8988T (cell line): ENCODE measurements around the gene CHRM3.

Source experiments
- DNase-seq: peaks from one replicate; pipeline ENCODE4 v3.0.0; 2011

Gene CHRM3

DNA sequence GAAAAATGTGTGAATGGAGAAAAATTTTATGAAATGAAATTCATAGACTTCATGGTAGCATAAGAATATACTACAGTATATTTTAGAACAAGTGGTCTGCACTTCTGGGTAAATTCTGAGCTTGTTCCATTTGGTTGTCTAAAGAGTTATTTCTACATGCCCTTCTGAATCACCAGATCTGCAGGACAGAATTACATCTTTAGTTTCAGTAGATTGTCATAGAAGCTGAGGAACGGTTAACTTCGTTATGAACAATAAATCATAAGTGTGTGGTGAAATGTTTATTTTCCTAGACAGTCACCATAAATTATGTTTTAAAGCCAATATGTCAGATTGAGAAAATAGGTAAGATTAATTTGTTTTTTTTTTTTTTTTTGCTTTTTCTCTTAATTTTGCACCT is 30.9 kb downstream of the CHRM3 start:
- DNase-seq = no peak

GRCh38 chr1:239417986-239418640 is 31.7 kb downstream of the CHRM3 start:
- DNase-seq = no peak

DNA sequence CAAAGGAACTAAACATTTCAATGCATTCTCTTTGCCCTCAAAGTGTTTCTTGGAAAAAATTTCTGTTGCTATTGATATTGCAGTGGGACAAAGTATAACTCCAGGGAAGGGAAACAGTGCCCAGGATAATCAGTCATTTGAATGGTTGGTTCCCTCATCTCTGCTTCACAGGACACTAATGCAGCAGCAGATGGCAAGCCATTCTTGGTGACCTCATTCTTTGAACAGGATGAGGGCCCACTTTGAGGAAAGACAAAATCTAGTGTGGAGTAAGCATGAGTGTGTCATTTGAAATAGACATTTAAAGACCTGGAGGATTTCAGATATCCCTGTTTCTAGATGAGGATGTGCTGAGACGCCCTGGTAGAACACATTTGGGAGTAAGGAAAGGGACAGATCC is 32.3 kb downstream of the CHRM3 start:
- no peak for DNase-seq

- DNase-seq = no peak
These were observed 35.4 kb downstream of the CHRM3 start for GRCh38 chr1:239421811-239422210.

DNA sequence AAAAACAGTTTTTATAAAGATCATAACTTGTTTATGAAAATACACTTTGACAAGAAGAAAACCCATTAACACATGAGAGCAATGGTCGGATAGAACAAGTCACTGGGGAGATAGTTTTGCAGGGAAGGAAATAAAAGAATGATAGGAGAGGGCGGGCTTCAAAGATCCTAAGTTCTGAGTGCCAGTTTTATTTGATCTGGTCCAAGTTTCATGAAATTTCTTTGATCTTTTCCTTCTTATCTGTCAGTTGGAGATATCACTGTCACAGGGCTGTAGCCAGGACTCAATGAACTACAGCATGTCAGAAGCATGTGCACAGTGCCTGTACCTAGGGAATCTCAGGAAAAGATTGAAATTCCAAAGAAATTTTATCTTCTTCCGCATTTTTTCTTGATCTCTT is 36.5 kb downstream of the CHRM3 start:
- DNase-seq = no peak

GRCh38 chr1:239426821-239427475 is 40.6 kb downstream of the CHRM3 start:
- no peak for DNase-seq

DNA sequence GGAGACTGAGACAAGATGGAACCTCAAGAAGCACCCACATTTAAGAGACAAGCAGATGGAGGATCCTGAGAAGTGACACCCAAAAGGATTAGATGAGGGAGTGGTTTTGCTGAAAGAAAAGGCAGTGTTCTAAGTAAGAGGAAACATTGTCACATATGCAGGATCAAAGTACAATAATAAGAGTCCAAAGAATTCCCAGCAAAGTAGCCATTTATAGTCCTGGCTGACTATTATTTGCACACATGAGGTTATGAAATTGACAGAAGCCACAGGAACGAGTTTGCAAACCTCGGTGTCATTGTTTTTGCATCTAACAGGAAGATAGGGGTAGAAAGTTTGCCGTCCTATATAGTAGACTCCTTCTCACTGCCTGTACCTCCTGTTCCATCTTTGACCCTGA is 41.3 kb downstream of the CHRM3 start:
- no peak for DNase-seq

GRCh38 chr1:239428120-239428710 is 41.8 kb downstream of the CHRM3 start:
- DNase-seq = no peak

GRCh38 chr1:239429163-239429562 is 42.8 kb downstream of the CHRM3 start:
- DNase-seq = no peak

- DNase-seq = no peak
These were observed 45.9 kb downstream of the CHRM3 start for GRCh38 chr1:239432255-239432654.

- no peak for DNase-seq
These were observed 47.8 kb downstream of the CHRM3 start for GRCh38 chr1:239434181-239434580.
